ENCODE measurements around the gene WBP2NL. TPM values are rescaled to one million over a fixed set of nuclear protein-coding genes. Genes with fewer than 3 reads are reported as not detected.
"Not testable (repeated sequence)": the region's sequence is repeated elsewhere in the genome, so short reads cannot be mapped to it uniquely, and the experiment has no call there.

Gene WBP2NL
- polyA plus RNA-seq, 6 donors from 2014 or later: 0.63 to 3.0 (median 1.2) TPM

GRCh38 chr22:42062506-42063170 lies 64.0 kb downstream of the WBP2NL start:
- no peaks in the 10 kb centered on the region for H3K27me3 Mint-ChIP-seq
- peaks cover 0 to 5% (median 0%) of the 10 kb centered on the region in 7 donors for H3K9me3 Mint-ChIP-seq
- H3K4me1 Mint-ChIP-seq: peaks cover 0 to 2% (median 0%) of the 10 kb centered on the region in 3 donors
- ATAC-seq (ENCODE audit: low read depth in 2 of 2) (no peak), DNase-seq (no peak)
- H3K36me3 Mint-ChIP-seq: peaks cover 28 to 33% of the 10 kb centered on the region in 2 donors
- peak overlapping the region in 1 of 6 donors; percentile 6 for H3K27ac Mint-ChIP-seq
- H3K4me3 Mint-ChIP-seq: peak overlapping the region in 1 of 8 donors; percentile 12

- Mint-ChIP-seq H3K27ac (no peak overlapping the region), H3K4me1 (peaks cover 0 to 13% (median 1%) of the 10 kb centered on the region in 3 donors), H3K4me3 (no peak overlapping the region), H3K9me3 (no peaks in the 10 kb centered on the region), H3K36me3 (peaks cover 23 to 26% of the 10 kb centered on the region in 2 donors), H3K27me3 (no peaks in the 10 kb centered on the region)
- ATAC-seq (ENCODE audit: low read depth in 2 of 2) (no peak), DNase-seq (no peak)
Observed at GRCh38 chr22:42064629-42065028, 66.0 kb downstream of the WBP2NL start.

DNA sequence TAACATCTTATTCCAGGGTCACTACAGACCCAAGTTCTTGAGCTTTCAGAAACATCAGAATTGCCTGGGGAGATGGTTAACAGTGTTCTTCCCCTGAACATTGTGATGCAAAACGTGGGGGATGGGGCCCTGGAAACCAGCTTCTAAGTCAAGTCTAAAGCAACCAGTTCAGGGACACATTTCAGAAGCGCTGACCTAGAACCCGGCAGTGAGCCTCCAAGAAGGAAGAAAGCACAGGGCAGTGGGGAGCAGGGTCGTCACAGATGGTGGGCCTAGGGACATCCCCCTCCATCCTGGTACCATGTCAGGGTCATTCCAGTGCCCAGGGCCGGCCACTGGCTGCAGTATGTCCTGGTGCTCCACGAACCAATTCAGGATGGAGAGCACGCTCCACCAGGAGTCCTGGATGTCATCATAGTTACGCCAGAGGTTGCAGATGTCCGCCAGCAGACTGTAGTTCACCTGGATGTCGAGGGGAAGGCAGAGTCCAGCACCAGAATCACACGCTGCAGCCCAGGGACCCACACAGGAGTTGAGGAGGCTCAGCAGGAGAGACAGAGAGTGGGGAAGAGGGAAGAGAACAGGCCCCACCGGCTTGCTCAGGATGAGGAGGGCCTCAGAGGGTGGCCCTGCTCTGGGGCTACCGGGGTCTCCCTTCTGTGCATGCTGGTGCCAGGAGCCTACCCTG lies 67.0 kb downstream of the WBP2NL start:
- Mint-ChIP-seq H3K4me3 (no peak overlapping the region), H3K27ac (peak overlapping the region in 1 of 6 donors; percentile 67), H3K4me1 (peaks cover 9 to 21% (median 11%) of the 10 kb centered on the region in 3 donors), H3K36me3 (peaks cover 23 to 26% of the 10 kb centered on the region in 2 donors), H3K9me3 (no peaks in the 10 kb centered on the region), H3K27me3 (no peaks in the 10 kb centered on the region)
- ATAC-seq (ENCODE audit: low read depth in 2 of 2) (no peak), DNase-seq (no peak)

- Mint-ChIP-seq H3K36me3 (peaks cover 21 to 23% of the 10 kb centered on the region in 2 donors), H3K27ac (no peak overlapping the region), H3K9me3 (no peaks in the 10 kb centered on the region), H3K27me3 (no peaks in the 10 kb centered on the region), H3K4me3 (no peak overlapping the region), H3K4me1 (peaks cover 15 to 28% (median 17%) of the 10 kb centered on the region in 3 donors)
- ATAC-seq (ENCODE audit: low read depth in 2 of 2) (no peak), DNase-seq (no peak)
Observed at GRCh38 chr22:42066126-42066761, 67.7 kb downstream of the WBP2NL start.

DNA sequence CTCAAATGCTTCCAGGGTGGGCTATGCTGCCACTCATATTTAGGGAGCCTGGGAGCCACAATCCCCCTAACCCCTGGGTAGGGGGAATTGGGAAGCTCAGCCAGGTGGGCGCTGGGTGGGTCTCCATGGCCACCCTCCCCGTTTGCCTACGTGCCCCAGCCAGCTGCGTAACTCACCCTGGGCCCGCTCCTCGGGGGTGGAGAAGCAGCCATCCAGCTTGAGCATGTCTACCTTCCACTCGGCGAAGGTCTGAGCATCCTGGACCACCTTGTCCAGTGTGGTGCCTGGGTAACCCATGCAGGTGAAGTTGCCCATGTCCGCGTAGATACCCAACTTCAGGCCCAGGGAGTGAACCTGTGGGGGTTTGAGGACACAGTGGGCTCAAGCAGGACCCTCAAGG lies 68.3 kb downstream of the WBP2NL start:
- Mint-ChIP-seq H3K27me3 (no peaks in the 10 kb centered on the region), H3K36me3 (peaks cover 19 to 23% of the 10 kb centered on the region in 2 donors), H3K4me1 (peaks cover 17 to 34% (median 23%) of the 10 kb centered on the region in 3 donors), H3K27ac (no peak overlapping the region), H3K4me3 (no peak overlapping the region), H3K9me3 (no peaks in the 10 kb centered on the region)
- ATAC-seq (ENCODE audit: low read depth in 2 of 2) (no peak), DNase-seq (no peak)

GRCh38 chr22:42067671-42068251 lies 69.2 kb downstream of the WBP2NL start:
- no peak overlapping the region for H3K4me3 Mint-ChIP-seq
- H3K4me1 Mint-ChIP-seq: peaks cover 19 to 38% (median 26%) of the 10 kb centered on the region in 3 donors
- DNase-seq: no peak
- H3K9me3 Mint-ChIP-seq: no peaks in the 10 kb centered on the region
- H3K27me3 Mint-ChIP-seq: no peaks in the 10 kb centered on the region
- H3K36me3 Mint-ChIP-seq: peaks cover 19 to 23% of the 10 kb centered on the region in 2 donors
- H3K27ac Mint-ChIP-seq: peak overlapping the region in 1 of 6 donors; percentile 86
- ATAC-seq (ENCODE audit: low read depth in 2 of 2): no peak

- no peak overlapping the region for H3K27ac Mint-ChIP-seq
- peaks cover 18 to 19% of the 10 kb centered on the region in 2 donors for H3K36me3 Mint-ChIP-seq
- H3K4me1 Mint-ChIP-seq: peaks cover 24 to 42% (median 31%) of the 10 kb centered on the region in 3 donors
- DNase-seq: no peak
- H3K27me3 Mint-ChIP-seq: no peaks in the 10 kb centered on the region
- H3K4me3 Mint-ChIP-seq: peak overlapping the region in 1 of 8 donors; percentile 16
- no peaks in the 10 kb centered on the region for H3K9me3 Mint-ChIP-seq
- ATAC-seq (ENCODE audit: low read depth in 2 of 2): no peak
Observed at GRCh38 chr22:42068291-42068690, 69.7 kb downstream of the WBP2NL start.

- peak overlapping the region; percentile 92 to 98 (median 94) for H3K4me3 Mint-ChIP-seq
- peak; percentile 1 to 6 for ATAC-seq (ENCODE audit: low read depth in 2 of 2)
- DNase-seq: no peak
- H3K4me1 Mint-ChIP-seq: peaks cover 27 to 46% (median 33%) of the 10 kb centered on the region in 3 donors
- no peaks in the 10 kb centered on the region for H3K9me3 Mint-ChIP-seq
- H3K36me3 Mint-ChIP-seq: peaks cover 13 to 17% of the 10 kb centered on the region in 2 donors
- H3K27ac Mint-ChIP-seq: peak overlapping the region; percentile 72 to 95 (median 80)
- no peaks in the 10 kb centered on the region for H3K27me3 Mint-ChIP-seq
Observed at GRCh38 chr22:42069801-42070516, 71.4 kb downstream of the WBP2NL start.

DNA sequence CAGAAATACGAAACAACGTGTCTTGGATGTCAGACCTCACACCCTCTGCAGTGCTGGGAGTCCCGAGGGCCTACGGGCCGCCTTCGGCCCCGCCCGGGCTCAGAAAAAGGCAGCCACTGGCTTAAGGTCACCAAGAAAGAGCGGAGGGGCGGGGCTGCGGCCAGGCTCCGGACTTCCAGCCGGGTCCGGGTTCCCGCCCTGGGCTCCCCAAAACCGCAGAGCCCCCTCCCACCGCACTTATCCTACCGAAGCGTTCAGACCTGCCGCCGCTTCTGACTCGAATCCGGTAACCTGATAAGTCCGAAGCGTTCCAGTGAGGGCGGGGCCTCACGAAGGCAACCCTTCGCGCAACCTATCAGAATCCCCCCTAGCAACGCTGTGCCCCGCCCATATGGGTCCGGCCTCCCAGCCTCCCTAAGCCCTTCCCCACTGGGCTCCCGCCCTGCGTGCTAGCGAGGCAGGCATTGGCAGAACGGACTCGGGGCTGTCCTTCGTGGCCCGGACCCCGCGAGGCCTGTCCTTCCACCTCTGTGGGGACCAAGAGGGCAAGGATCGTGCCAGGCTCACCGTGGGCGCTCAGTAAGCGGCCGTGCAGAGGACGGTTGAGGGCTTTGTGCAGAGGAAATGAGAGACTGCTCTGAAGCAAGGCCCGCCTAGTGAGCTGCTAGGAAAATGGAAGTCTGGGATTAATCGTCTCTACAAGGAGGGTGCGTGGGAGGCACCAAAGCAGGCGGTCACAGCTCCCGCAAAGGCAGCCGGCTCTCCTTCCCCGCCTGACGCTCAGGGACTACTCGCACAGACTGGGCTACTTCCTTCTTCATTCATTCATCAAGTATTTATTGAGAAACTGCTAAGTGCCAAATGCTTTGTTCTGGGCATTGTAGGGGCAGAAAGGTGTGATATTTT lies 72.2 kb downstream of the WBP2NL start, which contains the start of gene NAGA:
Gene NAGA (minus strand): TSS at position 296 of the 906 bp plus-strand sequence. CDS start 515 bp downstream, outside the sequence.
- peak within 1 kb of the TSS; percentile 92 to 98 (median 94) for H3K4me3 Mint-ChIP-seq
- DNase-seq (peak; percentile 90), ATAC-seq (ENCODE audit: low read depth in 2 of 2) (peak; percentile 95 to 96)
- H3K9me3 Mint-ChIP-seq: no peaks in the 10 kb centered on the region
- H3K27me3 Mint-ChIP-seq: no peaks in the 10 kb centered on the region
- H3K4me1 Mint-ChIP-seq: peaks cover 30 to 50% (median 33%) of the 10 kb centered on the region in 3 donors
- H3K36me3 Mint-ChIP-seq: peaks cover 5 to 9% of the 10 kb centered on the region in 2 donors
- H3K27ac Mint-ChIP-seq: peak within 1 kb of the TSS; percentile 74 to 95 (median 88)

- Mint-ChIP-seq H3K4me3 (peak overlapping the region; percentile 52 to 98 (median 94)), H3K27ac (peak overlapping the region in 4 of 6 donors; percentile 10 to 92 (median 76)), H3K4me1 (peaks cover 30 to 50% (median 33%) of the 10 kb centered on the region in 3 donors)
- not testable (repeated sequence) for H3K27me3 Mint-ChIP-seq; DNase-seq; H3K36me3 Mint-ChIP-seq; H3K9me3 Mint-ChIP-seq; ATAC-seq (ENCODE audit: low read depth in 2 of 2)
Observed at GRCh38 chr22:42071508-42071907, 72.9 kb downstream of the WBP2NL start.

DNA sequence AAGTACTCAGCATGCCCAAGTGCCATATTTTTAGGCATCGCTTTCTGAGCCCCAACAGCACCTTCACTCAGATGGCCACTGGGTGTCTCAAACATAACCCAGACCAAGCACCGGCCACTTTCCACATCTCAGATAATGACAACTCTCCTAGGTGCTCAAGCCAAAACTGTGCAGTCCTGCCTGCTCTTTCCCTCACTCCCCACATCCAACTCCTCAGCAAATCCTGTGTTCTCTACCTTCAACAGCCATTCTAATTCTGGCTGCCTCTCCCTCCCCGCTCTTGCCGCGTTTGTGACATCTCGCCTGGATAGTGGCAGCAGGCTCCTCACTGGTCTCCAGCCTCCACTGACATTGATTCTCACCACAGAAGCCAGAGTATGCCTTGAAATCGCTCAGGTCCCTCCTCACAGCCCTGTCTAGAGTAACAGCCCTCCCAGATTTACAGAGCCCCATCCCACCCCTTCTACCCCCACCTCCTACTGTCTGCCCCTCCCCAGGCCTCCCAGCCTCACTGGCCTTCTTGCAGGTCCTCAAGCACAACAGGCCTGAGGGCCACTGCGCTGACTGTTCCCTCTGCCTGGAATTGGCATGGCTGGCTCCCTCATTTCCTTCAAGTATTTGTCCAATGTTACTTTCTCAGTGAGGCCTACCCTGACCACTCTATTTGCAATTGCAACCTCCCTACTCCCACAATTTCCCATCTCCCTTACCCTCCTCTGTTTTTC lies 74.2 kb downstream of the WBP2NL start:
- no peaks in the 10 kb centered on the region for H3K9me3 Mint-ChIP-seq

More for the DNA sequence above, 74.2 kb downstream of the WBP2NL start:
- Mint-ChIP-seq H3K36me3 (no peaks in the 10 kb centered on the region), H3K4me3 (peak overlapping the region in 7 of 8 donors; percentile 59 to 81 (median 74)), H3K4me1 (peaks cover 30 to 49% (median 33%) of the 10 kb centered on the region in 3 donors), H3K27ac (peak overlapping the region in 4 of 6 donors; percentile 35 to 77 (median 66)), H3K27me3 (no peaks in the 10 kb centered on the region)
- DNase-seq: no peak
- no peak for ATAC-seq (ENCODE audit: low read depth in 2 of 2)

All from naive B cell (primary cell).